NT2/D1 (cell line): ENCODE results near the gene TANC1.

Experiments
- SUZ12 ChIP-seq: IDR thresholded peaks from 2 replicates; pipeline ENCODE4 v1.6.1; 2011; ENCODE audit not compliant: insufficient read length, insufficient read depth; ENCODE audit errors: extremely low read depth
- YY1 ChIP-seq: IDR thresholded peaks from 2 replicates; pipeline ENCODE4 v1.6.1; 2011; ENCODE audit not compliant: insufficient read length, insufficient read depth
- ZNF274 ChIP-seq: IDR thresholded peaks from 2 replicates; pipeline ENCODE4 v1.6.1; 2011; ENCODE audit warnings: mild to moderate bottlenecking, low read depth, low read length

GRCh38 chr2:159256159-159256558, 287.7 kb downstream of the TANC1 start:
- no peak for TF ChIP-seq YY1
- TF ChIP-seq ZNF274 = no peak
- no peak for TF ChIP-seq SUZ12
